ENCODE measurements around the gene ZBTB20.

DNA sequence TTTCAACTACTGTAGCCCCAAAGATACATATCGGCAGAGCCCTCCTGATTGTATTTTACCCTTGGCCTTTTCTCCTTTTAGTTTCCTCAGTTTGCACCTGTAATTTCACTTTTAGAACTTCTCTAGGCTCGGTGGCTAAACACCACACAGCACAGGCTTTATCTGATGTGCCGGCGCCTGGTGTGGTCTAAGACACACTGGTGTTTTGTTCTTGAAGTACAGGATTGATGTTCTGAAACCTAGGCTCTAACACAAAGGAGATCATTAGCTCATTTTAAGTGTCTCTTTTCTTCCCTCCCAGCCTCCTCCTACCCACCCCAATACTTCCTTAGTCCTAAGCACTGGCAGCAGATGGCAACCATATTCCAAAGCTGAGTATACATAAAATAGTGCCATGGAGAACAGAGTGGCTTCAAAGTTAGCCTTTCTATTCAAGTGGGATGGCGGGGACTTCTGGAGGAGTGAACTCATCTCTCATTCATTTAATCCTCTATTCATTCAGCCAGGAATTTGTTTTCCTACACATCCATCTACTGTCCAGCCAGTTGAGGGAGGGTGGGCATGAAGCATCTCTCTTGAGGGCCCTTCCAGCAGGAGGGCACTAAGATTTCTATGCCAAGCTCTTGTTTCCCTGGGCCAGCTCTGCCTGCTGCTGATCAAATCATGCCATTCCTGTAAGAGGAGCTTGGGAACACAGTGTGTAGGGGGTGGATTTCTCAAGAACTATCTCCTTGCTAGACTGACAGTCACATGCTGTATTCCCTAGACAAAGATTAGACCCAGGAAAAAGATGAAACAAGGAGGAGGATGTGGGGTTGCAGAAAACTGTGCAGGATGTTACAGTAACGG lies 782.1 kb downstream of the ZBTB20 start:
- TF ChIP-seq, protein P1, sequence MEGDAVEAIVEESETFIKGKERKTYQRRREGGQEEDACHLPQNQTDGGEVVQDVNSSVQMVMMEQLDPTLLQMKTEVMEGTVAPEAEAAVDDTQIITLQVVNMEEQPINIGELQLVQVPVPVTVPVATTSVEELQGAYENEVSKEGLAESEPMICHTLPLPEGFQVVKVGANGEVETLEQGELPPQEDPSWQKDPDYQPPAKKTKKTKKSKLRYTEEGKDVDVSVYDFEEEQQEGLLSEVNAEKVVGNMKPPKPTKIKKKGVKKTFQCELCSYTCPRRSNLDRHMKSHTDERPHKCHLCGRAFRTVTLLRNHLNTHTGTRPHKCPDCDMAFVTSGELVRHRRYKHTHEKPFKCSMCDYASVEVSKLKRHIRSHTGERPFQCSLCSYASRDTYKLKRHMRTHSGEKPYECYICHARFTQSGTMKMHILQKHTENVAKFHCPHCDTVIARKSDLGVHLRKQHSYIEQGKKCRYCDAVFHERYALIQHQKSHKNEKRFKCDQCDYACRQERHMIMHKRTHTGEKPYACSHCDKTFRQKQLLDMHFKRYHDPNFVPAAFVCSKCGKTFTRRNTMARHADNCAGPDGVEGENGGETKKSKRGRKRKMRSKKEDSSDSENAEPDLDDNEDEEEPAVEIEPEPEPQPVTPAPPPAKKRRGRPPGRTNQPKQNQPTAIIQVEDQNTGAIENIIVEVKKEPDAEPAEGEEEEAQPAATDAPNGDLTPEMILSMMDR (IDR thresholded peaks at IDR 0.05; ENCODE audit: insufficient read depth, low read depth, low read length) = no peak
- TF ChIP-seq EZH2 (IDR thresholded peaks at IDR 0.05; ENCODE audit: insufficient read depth, low read length) = no peak
